Caco-2 (cell line): ENCODE data around the gene FLT1. TPM values are rescaled to one million over a fixed set of nuclear protein-coding genes. Genes with fewer than 3 reads are reported as not detected.

ENCODE experiments used
- BruUV-seq: library from RNA; stranded (reverse); fragments of 400-500 nt; replicated peaks from 2 replicates; lab custom pipeline; 2021; lab: Mats Ljungman, UMichigan
- CTCF ChIA-PET: fragments of 300-600 bp; sonication (Branson Sonifier 250); formaldehyde crosslinking; loops from one replicate; lab custom pipeline; 2022; ENCODE audit warnings: antibody characterized with exemption; lab: Charles Lee
- POLR2A ChIA-PET: fragments of 300-600 bp; sonication (Branson Sonifier 250); formaldehyde crosslinking; loops from one replicate; lab custom pipeline; 2022; ENCODE audit warnings: antibody characterized with exemption; lab: Charles Lee
- DNase-seq, 2 experiments: peaks; one replicate each; pipeline versions ENCODE4 v3.0.0 to v3.0.0-alpha.2; 2020 to 2022
- H3K27me3 ChIP-seq: replicated peaks from 2 replicates; pipeline ENCODE4 v1.6.0; 2011; ENCODE audit warnings: low read length; ENCODE audit not compliant: control insufficient read depth, insufficient read depth
- H3K36me3 ChIP-seq: 2 replicates; pipeline ENCODE4 v1.5.1; 2011; ENCODE audit warnings: low read length; ENCODE audit not compliant: control insufficient read depth, insufficient read depth
- H3K4me1 ChIP-seq: fragments of 250-450 bp; sonication (Bioruptor Pico); 2 replicates; pipeline ENCODE4 v1.5.1; 2020; ENCODE audit warnings: mild to moderate bottlenecking
- H3K4me3 ChIP-seq: 2 replicates; pipeline ENCODE4 v1.5.1; 2011; ENCODE audit warnings: low read depth, mild to moderate bottlenecking, control low read depth, low read length
- H3K9me3 ChIP-seq: fragments of 250-450 bp; sonication (Bioruptor Pico); 2 replicates; pipeline ENCODE4 v1.5.1; 2020; ENCODE audit warnings: mild to moderate bottlenecking, moderate library complexity
- H3K27ac Mint-ChIP-seq: one replicate; pipeline ENCODE4 v1.8.0; 2022; ENCODE audit warnings: mixed read lengths; ENCODE audit not compliant: unreplicated experiment
- H3K27me3 Mint-ChIP-seq: one replicate; pipeline ENCODE4 v1.8.0; 2022; ENCODE audit warnings: mixed read lengths; ENCODE audit not compliant: insufficient read depth, unreplicated experiment
- H3K36me3 Mint-ChIP-seq: one replicate; pipeline ENCODE4 v1.8.0; 2022; ENCODE audit warnings: mild to moderate bottlenecking, mixed read lengths; ENCODE audit not compliant: insufficient read depth, unreplicated experiment
- H3K4me1 Mint-ChIP-seq: one replicate; pipeline ENCODE4 v1.8.0; 2022; ENCODE audit warnings: low read depth, mixed read lengths; ENCODE audit not compliant: unreplicated experiment
- H3K4me3 Mint-ChIP-seq: one replicate; pipeline ENCODE4 v1.8.0; 2022; ENCODE audit warnings: mild to moderate bottlenecking, moderate library complexity, mixed read lengths; ENCODE audit not compliant: unreplicated experiment
- H3K9me3 Mint-ChIP-seq: one replicate; pipeline ENCODE4 v1.8.0; 2022; ENCODE audit warnings: mixed read lengths; ENCODE audit not compliant: unreplicated experiment
- CTCF ChIP-seq, 2 experiments: fragments of 200-600 bp in 1 of 2; IDR thresholded peaks; 1 replicate in 1 of 2; 2 replicates in 1 of 2; pipeline versions ENCODE4 v1.5.1 to v1.8.0; 2011 to 2022; ENCODE audit warnings: antibody characterized with exemption in 1 of 2, control low read depth in 1 of 2, inconsistent platforms in 1 of 2, low read depth in 1 of 2, low read length in 1 of 2, mild to moderate bottlenecking in 1 of 2, moderate library complexity in 1 of 2; ENCODE audit not compliant: insufficient read depth in 1 of 2, severe bottlenecking in 1 of 2, unreplicated experiment in 1 of 2
- intact Hi-C: fragments of 100-400 bp; cut with micrococcal nuclease; formaldehyde crosslinking; loops from one replicate; pipeline ENCODE4 v1.10.0; 2022; ENCODE audit not compliant: unreplicated experiment
- total RNA-seq: library from RNA; stranded (reverse); gene quantifications from 2 replicates; pipeline ENCODE4 v1.2.3, GENCODE V29; 2022

FLT1 gene
- total RNA-seq, 1 experiment from 2014 or later = 0.66 TPM

- Histone ChIP-seq H3K4me3 (no peak overlapping the region), H3K4me1 (no peaks in the 10 kb centered on the region), H3K27me3 (no peaks in the 10 kb centered on the region), H3K36me3 (no peaks in the 10 kb centered on the region), H3K9me3 (no peaks in the 10 kb centered on the region)
- no peaks in the 10 kb centered on the region for H3K4me1 Mint-ChIP-seq
- no peak overlapping the region for H3K27ac Mint-ChIP-seq
- CTCF ChIA-PET = no interaction called here
- TF ChIP-seq CTCF (IDR thresholded peaks at IDR 0.05; ENCODE audit: insufficient read depth in 1 of 2, low read depth in 1 of 2, low read length in 1 of 2, severe bottlenecking in 1 of 2, unreplicated experiment in 1 of 2) = no peak
- no TSS peak for BruUV-seq
- no peak overlapping the region for H3K4me3 Mint-ChIP-seq
- peaks cover 6% of the 10 kb centered on the region for H3K27me3 Mint-ChIP-seq
- POLR2A ChIA-PET = no interaction called here
- no peaks in the 10 kb centered on the region for H3K9me3 Mint-ChIP-seq
- intact Hi-C loops = no loop called here
- no peak for DNase-seq
- no peaks in the 10 kb centered on the region for H3K36me3 Mint-ChIP-seq
Observed at GRCh38 chr13:28459911-28460310, 35.0 kb downstream of the FLT1 start.

GRCh38 chr13:28458608-28459007 is 36.3 kb downstream of the FLT1 start:
- intact Hi-C loops = no loop called here
- no peak for DNase-seq
- no peak overlapping the region for H3K4me3 ChIP-seq
- no TSS peak for BruUV-seq
- no peaks in the 10 kb centered on the region for H3K27me3 ChIP-seq
- H3K4me1 ChIP-seq = no peaks in the 10 kb centered on the region
- H3K9me3 ChIP-seq = no peaks in the 10 kb centered on the region
- H3K4me1 Mint-ChIP-seq = no peaks in the 10 kb centered on the region
- no peaks in the 10 kb centered on the region for H3K9me3 Mint-ChIP-seq
- ChIA-PET POLR2A (no interaction called here), CTCF (no interaction called here)
- H3K27ac Mint-ChIP-seq = no peak overlapping the region
- peaks cover 9% of the 10 kb centered on the region for H3K27me3 Mint-ChIP-seq
- H3K4me3 Mint-ChIP-seq = no peak overlapping the region
- no peaks in the 10 kb centered on the region for H3K36me3 ChIP-seq
- TF ChIP-seq CTCF (IDR thresholded peaks at IDR 0.05; ENCODE audit: insufficient read depth in 1 of 2, low read depth in 1 of 2, low read length in 1 of 2, severe bottlenecking in 1 of 2, unreplicated experiment in 1 of 2) = no peak
- no peaks in the 10 kb centered on the region for H3K36me3 Mint-ChIP-seq

GRCh38 chr13:28458051-28458450 is 36.9 kb downstream of the FLT1 start:
- no peaks in the 10 kb centered on the region for H3K36me3 Mint-ChIP-seq
- no peaks in the 10 kb centered on the region for H3K9me3 Mint-ChIP-seq
- Histone ChIP-seq H3K4me3 (no peak overlapping the region), H3K27me3 (no peaks in the 10 kb centered on the region), H3K4me1 (no peaks in the 10 kb centered on the region), H3K9me3 (no peaks in the 10 kb centered on the region), H3K36me3 (no peaks in the 10 kb centered on the region)
- CTCF ChIA-PET = no interaction called here
- H3K4me3 Mint-ChIP-seq = no peak overlapping the region
- no peak for DNase-seq
- H3K27me3 Mint-ChIP-seq = peaks cover 9% of the 10 kb centered on the region
- TF ChIP-seq CTCF (IDR thresholded peaks at IDR 0.05; ENCODE audit: insufficient read depth in 1 of 2, low read depth in 1 of 2, low read length in 1 of 2, severe bottlenecking in 1 of 2, unreplicated experiment in 1 of 2) = no peak
- BruUV-seq = no TSS peak
- POLR2A ChIA-PET = interaction anchor here (0.7 kb wide), 1 partner anchor 97 kb away, joined by 9 read pairs; no protein-coding TSS in a partner anchor
- no peaks in the 10 kb centered on the region for H3K4me1 Mint-ChIP-seq
- intact Hi-C loops = no loop called here
- no peak overlapping the region for H3K27ac Mint-ChIP-seq
